Activated T-cell treated with anti-CD3 and anti-CD28 coated beads, Interleukin-2, amount 50 U/mL, for 24 hours (primary cell): ENCODE data around the gene SNCB.

Experiments
- DNase-seq: peaks from one replicate; pipeline ENCODE4 v3.0.0-alpha.2; 2020
- H3K27ac Mint-ChIP-seq: 2 replicates; pipeline ENCODE4 v1.8.0; 2020; ENCODE audit warnings: mild to moderate bottlenecking, mixed read lengths
- H3K27me3 Mint-ChIP-seq: 2 replicates; pipeline ENCODE4 v1.8.0; 2020; ENCODE audit warnings: mixed read lengths
- H3K36me3 Mint-ChIP-seq: 2 replicates; pipeline ENCODE4 v1.8.0; 2020; ENCODE audit warnings: low read depth, mixed read lengths
- H3K4me1 Mint-ChIP-seq: 2 replicates; pipeline ENCODE4 v1.8.0; 2020; ENCODE audit warnings: low read depth, mixed read lengths
- H3K4me3 Mint-ChIP-seq: 2 replicates; pipeline ENCODE4 v1.8.0; 2020; ENCODE audit warnings: mild to moderate bottlenecking, moderate library complexity, mixed read lengths
- H3K9me3 Mint-ChIP-seq: 2 replicates; pipeline ENCODE4 v1.8.0; 2020; ENCODE audit warnings: mixed read lengths

SNCB gene

GRCh38 chr5:176575488-176576422, 54.6 kb downstream of the SNCB start:
- Mint-ChIP-seq H3K9me3 (no peaks in the 10 kb centered on the region), H3K27ac (no peak overlapping the region)

GRCh38 chr5:176575066-176575465, 55.3 kb downstream of the SNCB start:
- Mint-ChIP-seq H3K4me3 (no peak overlapping the region), H3K27me3 (peaks cover under 1% of the 10 kb centered on the region), H3K36me3 (no peaks in the 10 kb centered on the region), H3K27ac (no peak overlapping the region), H3K4me1 (peaks cover 3% of the 10 kb centered on the region), H3K9me3 (no peaks in the 10 kb centered on the region)
- no peak for DNase-seq

More at GRCh38 chr5:176575488-176576422, 54.6 kb downstream of the SNCB start:
- Mint-ChIP-seq H3K4me1 (peaks cover 3% of the 10 kb centered on the region), H3K4me3 (no peak overlapping the region), H3K27me3 (no peaks in the 10 kb centered on the region), H3K36me3 (no peaks in the 10 kb centered on the region)
- DNase-seq: no peak

- peaks cover 3% of the 10 kb centered on the region for H3K4me1 Mint-ChIP-seq
- H3K9me3 Mint-ChIP-seq: no peaks in the 10 kb centered on the region
- H3K4me3 Mint-ChIP-seq: no peak overlapping the region
- H3K27me3 Mint-ChIP-seq: peaks cover 3% of the 10 kb centered on the region
- DNase-seq: no peak
- no peaks in the 10 kb centered on the region for H3K36me3 Mint-ChIP-seq
- no peak overlapping the region for H3K27ac Mint-ChIP-seq
Observed at GRCh38 chr5:176574297-176574591, 56.1 kb downstream of the SNCB start.

GRCh38 chr5:176573564-176574296, 56.6 kb downstream of the SNCB start:
- Mint-ChIP-seq H3K4me3 (no peak overlapping the region), H3K4me1 (peaks cover 3% of the 10 kb centered on the region), H3K36me3 (no peaks in the 10 kb centered on the region), H3K9me3 (no peaks in the 10 kb centered on the region), H3K27me3 (peaks cover 3% of the 10 kb centered on the region), H3K27ac (no peak overlapping the region)
- DNase-seq: peak; percentile 87
